ENCODE data around the gene REG4. TPM values are rescaled to one million over a fixed set of nuclear protein-coding genes. Genes with fewer than 3 reads are reported as not detected.

The REG4 gene
- total RNA-seq, 1 experiment from 2014 or later: not detected

- no TSS peak for BruUV-seq (replicated peaks)
- intact Hi-C loops (cut with micrococcal nuclease): no loop called here
- POLR2A ChIA-PET: no interaction called here
These were observed 5.1 kb upstream of the REG4 start for GRCh38 chr1:119816407-119816806.

More at GRCh38 chr1:119816407-119816806, 5.1 kb upstream of the REG4 start:
- RAD21 ChIA-PET (ENCODE audit: low non-redundant PET in 1 of 2, low total read pairs in 2 of 2, uncharacterized antibody in 2 of 2, unreplicated experiment in 2 of 2): no interaction called here
- Histone ChIP-seq H4K20me1 (ENCODE audit: insufficient read depth) (no peaks in the 10 kb centered on the region), H2AFZ (ENCODE audit: low read depth, low read length, poor library complexity, severe bottlenecking) (peak overlapping the region; percentile 81), H3K79me2 (ENCODE audit: insufficient read depth, low read length) (no peaks in the 10 kb centered on the region), H3K9ac (ENCODE audit: low read length) (no peak overlapping the region), H3K27me3 (ENCODE audit: insufficient read depth, low read length) (no peaks in the 10 kb centered on the region), H3K9me2 (ENCODE audit: insufficient read depth) (no peaks in the 10 kb centered on the region), H3K9me3 (ENCODE audit: control insufficient read depth in 1 of 2, insufficient read depth in 1 of 2, low read depth in 1 of 2, low read length in 2 of 2) (no peaks in the 10 kb centered on the region), H3K27ac (ENCODE audit: low read depth, low read length) (no peak overlapping the region), H3K4me3 (replicated peaks in 1 of 2; ENCODE audit: low read depth in 1 of 2, low read length in 2 of 2) (no peak overlapping the region), H3K36me3 (ENCODE audit: control insufficient read depth in 1 of 2, insufficient read depth in 2 of 2, low read length in 2 of 2) (no peaks in the 10 kb centered on the region), H3K4me2 (ENCODE audit: low read length) (peak overlapping the region; percentile 53), H3K4me1 (ENCODE audit: control insufficient read depth in 1 of 2, insufficient read depth in 2 of 2, low read length in 2 of 2) (peaks cover 0 to 14% of the 10 kb centered on the region in 2 experiments; a peak in 2 of 4 replicates)
- TF ChIP-seq RAD21 (IDR thresholded peaks at IDR 0.05; ENCODE audit: low read depth) (no peak), JUND (IDR thresholded peaks at IDR 0.05) (peak; percentile 30; the same call in 1 of the 2 replicates), EZH2phosphoT487 (IDR thresholded peaks at IDR 0.05; ENCODE audit: borderline replicate concordance) (no peak), SIN3A (IDR thresholded peaks at IDR 0.05; ENCODE audit: low read depth) (no peak), FOSL1 (IDR thresholded peaks at IDR 0.05; ENCODE audit: low read depth) (peak; percentile 28; the same call in 1 of the 2 replicates), CEBPB (IDR thresholded peaks at IDR 0.05; ENCODE audit: low read depth) (no peak), CTCF (IDR thresholded peaks at IDR 0.05 in 2 of 3, conservative IDR thresholded peaks at IDR 0.05 in 1 of 3; ENCODE audit: borderline replicate concordance in 1 of 3, insufficient read depth in 1 of 3, low read depth in 2 of 3, low read length in 2 of 3) (no peak)
- CTCF ChIA-PET: interaction anchor here (1.2 kb wide), 1 partner anchor 10 kb away, joined by 4 read pairs; no protein-coding TSS in a partner anchor
- DNase-seq (ENCODE audit: low read depth, low spot score) (no peak), ATAC-seq (no peak)

Data from HCT116 (cell line).